ENCODE data around the gene SEZ6.

Gene SEZ6

GRCh38 chr17:29042026-29042678, 36.3 kb upstream of the SEZ6 start:
- TF ChIP-seq CTCF (IDR thresholded peaks at IDR 0.05): no peak

- TF ChIP-seq CTCF (IDR thresholded peaks at IDR 0.05): no peak
These were observed 35.7 kb upstream of the SEZ6 start for GRCh38 chr17:29041571-29041970.

GRCh38 chr17:29041091-29041490, 35.3 kb upstream of the SEZ6 start:
- no peak for TF ChIP-seq CTCF (IDR thresholded peaks at IDR 0.05)

- TF ChIP-seq CTCF (IDR thresholded peaks at IDR 0.05): no peak
These were observed 34.1 kb upstream of the SEZ6 start for GRCh38 chr17:29039764-29040598.

GRCh38 chr17:29038085-29038795, 32.4 kb upstream of the SEZ6 start:
- TF ChIP-seq CTCF (IDR thresholded peaks at IDR 0.05): no peak

- TF ChIP-seq CTCF (IDR thresholded peaks at IDR 0.05): no peak
These were observed 31.9 kb upstream of the SEZ6 start for GRCh38 chr17:29037739-29038084.

GRCh38 chr17:29036584-29036983, 30.8 kb upstream of the SEZ6 start:
- TF ChIP-seq CTCF (IDR thresholded peaks at IDR 0.05): no peak

All from LNCAP (cell line).